GM21737 (cell line): Measurements from ENCODE around the gene MICOS13.

ENCODE experiments used
- ATAC-seq: cut with Tn5 transposase; IDR thresholded peaks from one replicate; pipeline ENCODE4 v1.9.1; 2021; ENCODE audit warnings: mild to moderate bottlenecking, moderate library complexity; ENCODE audit not compliant: unreplicated experiment

The MICOS13 gene

DNA sequence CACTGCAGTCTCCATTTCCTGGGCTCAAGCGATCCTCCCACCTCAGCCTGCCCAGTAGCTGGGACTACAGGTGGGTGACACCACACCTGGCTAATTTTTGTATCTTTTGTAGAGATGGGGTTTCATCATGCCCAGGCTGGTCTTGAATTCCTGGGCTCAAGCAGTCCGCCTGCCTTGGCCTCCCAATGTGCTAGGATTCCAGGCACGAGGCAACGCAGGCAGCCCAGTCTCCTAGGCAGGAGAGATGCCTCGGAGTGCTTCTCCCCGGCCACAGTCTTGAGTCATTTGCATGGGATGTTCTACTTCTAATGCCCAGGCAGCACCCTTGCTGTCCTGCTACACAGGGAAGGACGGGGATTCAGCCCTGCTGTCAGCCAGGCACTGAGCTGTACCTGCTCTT is 8.7 kb downstream of the MICOS13 start:
- ATAC-seq, result no peak

DNA sequence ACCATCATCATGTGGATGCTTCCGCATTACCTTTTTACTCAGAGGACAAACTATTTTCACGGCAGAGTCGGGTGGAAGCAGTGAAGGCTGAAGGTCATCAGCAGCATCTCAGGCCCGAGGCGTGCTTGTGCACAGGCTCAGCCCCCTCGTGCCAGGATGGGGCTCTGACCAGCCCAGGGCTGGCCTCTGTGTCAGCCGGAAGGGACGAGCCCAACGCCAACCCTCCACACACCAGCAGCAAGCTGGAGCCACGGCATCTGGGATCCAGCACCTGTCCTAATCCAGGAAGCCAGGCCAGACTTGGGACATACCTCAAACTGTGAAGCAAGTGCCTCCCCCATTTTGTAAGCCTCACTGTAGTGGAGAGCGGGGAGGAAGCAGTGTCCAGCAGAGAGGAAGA is 11.1 kb downstream of the MICOS13 start:
- no peak for ATAC-seq

GRCh38 chr19:5667751-5668271 is 12.5 kb downstream of the MICOS13 start:
- no peak for ATAC-seq

- no peak for ATAC-seq
Observed at GRCh38 chr19:5666921-5667610, 13.2 kb downstream of the MICOS13 start.

GRCh38 chr19:5665781-5666513 is 14.4 kb downstream of the MICOS13 start:
- no peak for ATAC-seq

DNA sequence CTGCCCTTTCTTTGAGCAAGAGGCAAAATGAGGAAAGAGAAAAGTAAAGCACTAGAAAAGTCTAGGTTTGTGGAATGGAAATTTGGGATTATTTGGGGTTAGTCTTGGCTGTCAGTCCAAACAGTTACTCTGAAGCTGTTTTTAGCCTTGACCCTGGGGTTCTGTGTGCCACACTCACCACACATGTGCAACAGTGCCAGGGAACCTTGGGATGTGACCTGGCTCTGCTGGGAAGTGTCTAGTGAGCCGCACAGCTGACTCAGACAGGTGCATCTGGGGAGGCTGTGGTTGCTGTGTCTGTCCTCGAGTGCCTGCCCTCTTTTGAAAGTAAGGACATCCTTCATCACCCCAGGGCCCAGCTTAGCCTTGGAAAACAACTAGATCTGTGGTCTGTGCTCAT is 15.8 kb downstream of the MICOS13 start:
- no peak for ATAC-seq

DNA sequence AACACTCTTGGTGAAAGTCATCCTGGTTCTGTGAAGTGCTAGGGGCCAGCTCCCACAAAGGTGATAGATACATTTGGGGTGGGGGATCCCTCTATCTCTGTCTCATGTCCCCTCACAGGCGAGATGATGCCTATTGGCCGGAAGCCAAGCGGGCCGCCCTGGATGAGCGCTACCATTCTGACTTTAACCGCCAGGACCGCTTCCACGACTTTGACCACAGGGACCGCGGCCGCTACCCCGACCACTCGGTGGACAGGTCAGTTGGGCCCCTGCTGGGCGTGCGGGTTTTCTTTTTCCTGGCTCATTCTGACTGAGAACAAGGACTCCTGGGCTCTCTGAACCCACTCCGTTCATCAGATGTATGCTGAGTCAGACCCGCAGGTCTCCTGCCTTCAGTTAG is 16.4 kb downstream of the MICOS13 start:
- no peak for ATAC-seq

DNA sequence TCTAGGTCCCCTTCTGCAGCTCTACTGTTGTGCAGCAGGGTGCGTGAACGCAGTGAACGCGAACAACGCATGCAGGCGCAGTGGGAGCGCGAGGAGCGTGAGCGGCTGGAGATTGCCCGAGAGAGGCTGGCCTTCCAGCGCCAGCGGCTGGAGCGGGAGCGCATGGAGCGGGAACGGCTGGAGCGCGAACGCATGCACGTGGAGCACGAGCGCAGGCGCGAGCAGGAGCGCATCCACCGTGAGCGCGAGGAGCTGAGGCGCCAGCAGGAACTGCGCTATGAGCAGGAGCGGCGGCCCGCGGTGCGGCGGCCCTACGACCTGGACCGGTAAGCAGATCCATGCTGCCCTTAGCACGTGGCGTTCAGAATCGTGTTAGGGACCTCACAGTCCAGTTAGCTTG is 18.8 kb downstream of the MICOS13 start:
- no peak for ATAC-seq

GRCh38 chr19:5655412-5655811 is 24.9 kb downstream of the MICOS13 start:
- no peak for ATAC-seq

DNA sequence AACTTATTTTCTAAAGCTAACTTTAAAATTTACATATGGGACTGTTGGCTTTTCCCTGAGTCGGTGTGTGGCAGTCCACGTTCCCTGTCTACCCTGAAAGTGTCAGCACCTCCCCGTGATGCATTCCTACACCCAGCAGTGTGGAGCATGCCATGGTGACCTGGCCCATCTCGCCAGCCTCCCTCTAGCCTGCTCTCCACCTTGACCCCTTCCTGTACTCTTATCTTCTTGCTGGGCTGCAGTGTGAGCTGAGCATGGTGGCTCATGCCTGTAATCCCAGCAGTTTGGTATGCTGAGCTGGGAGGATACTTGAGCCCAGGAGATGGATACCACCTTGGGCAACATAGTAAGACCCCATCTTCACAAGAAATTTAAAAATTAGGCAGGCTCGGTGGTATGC is 25.4 kb downstream of the MICOS13 start:
- no peak for ATAC-seq

- no peak for ATAC-seq
Observed at GRCh38 chr19:5652261-5652660, 28.1 kb downstream of the MICOS13 start.

DNA sequence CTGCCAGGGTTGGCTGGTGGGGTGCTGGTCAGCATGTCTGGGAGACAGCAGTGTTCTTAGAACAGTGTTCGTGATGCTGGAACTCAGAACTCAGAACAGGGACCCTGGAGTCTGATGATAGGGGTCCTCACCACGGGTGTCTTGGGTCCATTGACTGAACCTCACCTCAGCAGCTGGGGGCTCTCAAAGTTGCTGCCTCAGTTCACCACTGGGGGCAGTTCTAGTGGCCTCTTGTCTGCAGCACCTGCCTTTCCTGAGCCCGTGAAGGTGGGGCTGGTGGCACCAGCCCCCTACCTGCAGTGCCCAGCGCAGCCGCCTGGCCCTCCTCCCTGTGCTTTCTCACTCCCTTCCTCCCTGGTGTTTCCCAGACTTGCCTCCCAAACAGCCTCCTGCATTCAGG is 29.0 kb downstream of the MICOS13 start:
- no peak for ATAC-seq

- ATAC-seq, result no peak
Observed at GRCh38 chr19:5648464-5648863, 31.9 kb downstream of the MICOS13 start.

- ATAC-seq, result no peak
Observed at GRCh38 chr19:5646703-5647102, 33.6 kb downstream of the MICOS13 start.

- ATAC-seq, result no peak
Observed at GRCh38 chr19:5645409-5645808, 34.9 kb downstream of the MICOS13 start.

DNA sequence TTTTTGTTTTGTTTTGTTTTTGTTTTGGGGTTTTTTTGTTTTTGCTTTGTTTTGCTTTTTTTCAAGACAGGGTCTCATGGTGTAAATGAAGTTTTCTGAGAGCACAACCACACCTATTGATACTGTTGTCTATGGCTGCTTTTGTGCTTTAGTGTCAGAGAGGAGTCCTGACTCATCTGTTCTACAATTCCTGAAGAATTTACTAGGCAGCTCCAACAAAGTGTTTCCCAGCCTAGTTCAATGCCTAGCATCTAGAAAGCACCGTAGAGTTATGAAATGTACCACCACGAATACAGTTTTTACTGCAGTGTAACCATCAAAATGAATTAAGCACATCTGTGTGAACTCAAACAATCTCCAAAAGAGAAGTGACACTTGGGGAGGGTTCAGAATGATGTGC is 36.3 kb downstream of the MICOS13 start:
- ATAC-seq, result no peak

DNA sequence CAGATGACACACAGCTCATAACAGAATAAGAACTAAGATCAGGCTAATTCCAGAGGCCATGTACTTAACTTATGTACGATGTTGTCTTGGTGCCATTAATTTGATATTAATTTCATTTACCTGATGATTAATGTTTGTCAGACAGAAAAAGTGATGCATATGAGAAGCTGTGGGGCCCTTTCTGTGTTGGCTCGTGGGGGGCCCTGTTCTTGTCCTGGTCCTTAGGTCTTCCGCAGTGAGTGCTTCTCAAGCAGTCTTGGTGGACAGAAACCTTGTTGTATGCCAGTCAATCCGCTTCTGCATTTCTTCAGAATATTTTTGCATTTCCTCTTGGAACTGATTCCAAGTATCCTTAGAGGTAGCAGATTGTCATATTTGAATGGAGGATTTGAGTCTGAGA is 37.3 kb downstream of the MICOS13 start:
- no peak for ATAC-seq

- ATAC-seq, result no peak
Observed at GRCh38 chr19:5642204-5642603, 38.1 kb downstream of the MICOS13 start.

GRCh38 chr19:5641171-5641570 is 39.1 kb downstream of the MICOS13 start:
- ATAC-seq, result no peak

GRCh38 chr19:5637971-5638370 is 42.3 kb downstream of the MICOS13 start:
- no peak for ATAC-seq

DNA sequence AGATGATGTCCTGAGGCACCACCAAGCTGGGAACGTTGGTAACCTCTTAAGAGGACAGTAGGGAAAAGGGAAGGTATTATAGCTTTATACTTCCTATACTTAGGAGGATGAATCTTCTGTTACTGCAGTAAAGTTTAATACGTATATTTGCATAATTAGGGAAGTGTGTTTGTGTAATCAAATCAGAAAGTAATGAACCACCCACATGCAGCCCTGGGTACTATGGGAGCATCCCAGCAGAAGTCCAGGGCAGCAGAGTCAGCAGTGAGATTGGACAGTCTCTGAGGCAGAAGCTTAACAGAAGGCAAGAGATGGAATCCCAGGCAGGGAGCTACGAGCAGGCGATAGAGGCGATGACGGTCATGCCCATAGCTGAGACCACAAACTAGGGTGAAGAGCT is 44.9 kb downstream of the MICOS13 start:
- no peak for ATAC-seq

GRCh38 chr19:5632657-5633056 is 47.7 kb downstream of the MICOS13 start:
- ATAC-seq, result no peak
